K562 (cell line): Measurements from ENCODE around the gene WDR64. TPM values are rescaled to one million over a fixed set of nuclear protein-coding genes. Genes with fewer than 3 reads are reported as not detected.

Experiments used
- ATF6 ChIP-seq: sonication (generic); formaldehyde crosslinking; IDR thresholded peaks from 2 replicates; pipeline ENCODE4 v1.4.0; 2020; ENCODE audit warnings: mild to moderate bottlenecking, missing genetic modification reagents
- FIP1L1 ChIP-seq: fragments of 200-400 bp; formaldehyde crosslinking; IDR thresholded peaks from 2 replicates; pipeline ENCODE4 v1.6.1; 2018; ENCODE audit warnings: mild to moderate bottlenecking, low read depth, low read length; ENCODE audit not compliant: poor library complexity, severe bottlenecking
- GTF3C2 ChIP-seq: IDR thresholded peaks from 3 replicates; pipeline ENCODE4 v1.6.1; 2011; ENCODE audit warnings: borderline replicate concordance, mild to moderate bottlenecking, moderate library complexity; ENCODE audit not compliant: insufficient read length; ENCODE audit errors: extremely low read depth
- TFAM ChIP-seq: fragments of 250-450 bp; sonication (Bioruptor Pico); conservative IDR thresholded peaks from 2 replicates; pipeline ENCODE4 v1.5.0; 2021; ENCODE audit warnings: mild to moderate bottlenecking, moderate library complexity
- ZNF316 ChIP-seq: fragments of 450-650 bp; IDR thresholded peaks from 2 replicates; pipeline ENCODE4 v1.6.1; 2016
- polyA plus RNA-seq, 8 experiments: library from polyadenylated mRNA; depleted of rRNA in 4 of 8; stranded (reverse) in 5 of 8; unstranded in 3 of 8; fragments of >200 nt; fragmentation: Nextera tagmentation in 2 of 8; fragmentation: Illumina TruSeq in 1 of 8; extraction: Ambion mirVana in 2 of 8; extraction: Trizol in 1 of 8; gene quantifications; 2 replicates each; pipeline versions ENCODE4 v1.2.1 to v1.2.3, GENCODE V29; 2011 to 2014; ENCODE audit warnings: inconsistent platforms in 1 of 8, missing spikeins in 1 of 8
- total RNA-seq, 7 experiments: library from RNA; depleted of rRNA in 6 of 7; stranded (reverse); fragments of >200 nt in 6 of 7; fragmentation: Illumina TruSeq in 2 of 7; extraction: Trizol in 2 of 7; gene quantifications; 2 replicates each; pipeline versions ENCODE4 v1.2.1 to v1.2.3, GENCODE V29; 2011 to 2021; ENCODE audit warnings: low replicate concordance in 1 of 7

WDR64 gene
- total and polyA plus RNA-seq, 9 of the 15 experiments (the other 6 are each of a cell fraction or from before 2014, with no cell fraction given) = 0.06 to 0.29 (median 0.19) TPM; not detected in 5

- TF ChIP-seq FIP1L1 (no peak), ZNF316 (peak; percentile 78), TFAM (CRISPR knock-in tag) (no peak), GTF3C2 (no peak), ATF6 (no peak)
Observed at GRCh38 chr1:241641773-241642592, 10.1 kb upstream of the WDR64 start (continued).
